Measurements from ENCODE around the gene GRM3. TPM values are rescaled to one million over a fixed set of nuclear protein-coding genes. Genes with fewer than 3 reads are reported as not detected.

Gene GRM3
- total RNA-seq, 2 experiments from 2014 or later = not detected

GRCh38 chr7:86884152-86884551 lies 240.4 kb downstream of the GRM3 start:
- ChIA-PET POLR2A (no interaction called here), CTCF (no interaction called here)

DNA sequence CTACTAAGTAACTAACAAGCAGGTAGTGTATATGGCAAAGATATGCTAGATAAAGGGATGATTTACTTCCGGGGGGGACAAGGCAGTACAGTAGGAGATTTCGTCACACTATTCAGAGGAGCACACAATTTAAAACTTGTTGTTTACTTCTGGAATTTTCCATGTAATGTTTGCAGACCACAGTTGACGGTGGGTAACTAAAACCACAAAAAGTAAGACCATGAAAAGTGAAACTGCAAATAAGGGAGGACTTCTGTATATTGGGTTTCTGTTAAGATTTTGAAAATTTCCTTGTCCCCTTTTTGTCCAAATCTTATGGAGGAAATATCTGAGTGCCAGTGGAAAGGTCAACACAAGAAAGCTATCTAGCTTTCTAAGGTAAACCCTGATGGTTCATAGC lies 245.8 kb downstream of the GRM3 start:
- POLR2A ChIA-PET = no interaction called here
- CTCF ChIA-PET = no interaction called here

- ChIA-PET POLR2A (no interaction called here), CTCF (interaction anchor here (0.7 kb wide), 1 partner anchor 115 kb away, joined by 4 read pairs; no protein-coding TSS in a partner anchor)
These were observed 254.5 kb downstream of the GRM3 start for GRCh38 chr7:86898171-86898570.

DNA sequence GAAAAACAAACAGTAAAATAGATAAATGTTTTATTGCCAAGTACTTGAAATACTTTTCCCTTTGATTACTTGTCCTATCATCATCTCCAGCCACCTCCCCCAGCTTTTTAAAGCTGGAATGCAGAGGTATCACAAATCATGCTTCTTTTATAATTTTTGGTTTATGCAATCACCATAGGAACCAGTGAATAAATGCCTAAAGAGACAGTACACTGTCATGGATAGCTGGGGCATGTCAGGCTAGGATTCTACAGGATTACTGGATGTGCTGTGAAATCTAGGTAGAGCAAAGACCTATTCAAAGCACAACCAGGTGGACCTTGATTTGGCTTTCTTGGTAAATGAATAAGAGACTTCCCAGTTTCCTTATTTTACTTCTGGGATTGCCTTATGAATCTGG lies 257.2 kb downstream of the GRM3 start:
- POLR2A ChIA-PET = no interaction called here

DNA sequence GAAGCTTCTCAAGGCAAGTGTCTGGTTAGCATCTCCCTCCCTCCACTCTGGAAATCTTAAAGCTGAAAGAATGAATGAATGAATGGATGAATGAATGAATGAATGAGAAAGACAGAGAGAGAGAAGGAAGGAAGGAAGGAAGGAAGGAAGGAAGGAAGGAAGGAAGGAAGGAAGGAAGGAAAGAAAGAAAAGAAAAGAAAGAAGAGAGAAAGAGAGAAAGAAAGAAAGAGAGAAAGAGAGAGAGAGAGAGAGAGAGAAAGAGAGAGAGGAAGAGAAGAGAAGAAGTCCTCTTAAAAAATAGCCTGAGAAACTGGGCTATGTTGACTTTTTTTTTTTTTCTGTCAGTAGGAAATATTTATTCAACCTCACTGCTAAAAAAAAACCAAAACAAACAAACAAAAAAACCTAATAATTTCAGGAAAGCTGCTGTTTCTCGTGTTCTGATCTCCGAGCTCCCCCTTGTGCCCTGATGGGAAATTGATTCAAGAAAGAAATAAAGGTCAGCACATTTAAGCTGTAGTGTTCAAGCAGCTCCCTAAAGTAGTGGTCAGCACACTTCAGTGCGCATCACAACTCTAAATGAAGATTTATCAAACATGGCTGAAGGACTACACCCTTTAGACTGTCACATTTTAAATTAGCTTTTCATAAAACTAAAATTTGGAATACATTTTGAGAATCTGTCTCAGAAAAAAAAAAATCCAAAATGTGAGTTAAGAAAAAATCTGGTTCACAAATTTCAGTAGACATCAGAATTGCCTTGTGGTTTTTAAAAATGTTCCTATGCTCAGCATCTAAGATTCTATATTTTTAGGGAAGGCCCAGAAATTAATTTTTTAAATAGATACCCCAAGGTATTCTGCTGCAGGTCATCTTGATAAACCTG lies 261.5 kb downstream of the GRM3 start:
- ChIA-PET POLR2A (interaction anchor here (0.7 kb wide), 2 partner anchors 155 to 247 kb away, joined by 3 to 10 read pairs; partner anchors contain the start of gene DMTF1), CTCF (interaction anchor here (1.0 kb wide), 1 partner anchor 436 kb away, joined by 3 read pairs; no protein-coding TSS in a partner anchor)

More for the DNA sequence above, 257.2 kb downstream of the GRM3 start:
- CTCF ChIA-PET = no interaction called here

DNA sequence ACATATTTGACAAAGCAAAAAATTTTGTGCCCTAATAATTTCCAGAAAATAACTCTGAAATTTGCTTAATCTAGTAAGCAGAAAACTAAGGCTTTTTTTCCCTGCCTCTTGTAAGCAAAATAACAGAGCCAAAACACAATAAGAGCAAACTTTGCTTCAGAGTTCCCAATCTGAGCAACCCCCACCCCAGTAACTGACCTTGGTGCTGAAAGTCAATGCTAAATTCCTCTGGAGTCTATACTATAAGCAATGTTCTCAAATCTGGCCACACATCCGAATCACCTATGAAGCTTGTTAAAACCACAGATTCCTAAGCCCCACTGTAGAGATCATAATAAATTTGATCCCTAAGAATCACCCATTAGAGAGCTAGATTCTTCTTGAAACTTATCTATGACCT lies 265.2 kb downstream of the GRM3 start:
- ChIA-PET POLR2A (no interaction called here), CTCF (no interaction called here)

DNA sequence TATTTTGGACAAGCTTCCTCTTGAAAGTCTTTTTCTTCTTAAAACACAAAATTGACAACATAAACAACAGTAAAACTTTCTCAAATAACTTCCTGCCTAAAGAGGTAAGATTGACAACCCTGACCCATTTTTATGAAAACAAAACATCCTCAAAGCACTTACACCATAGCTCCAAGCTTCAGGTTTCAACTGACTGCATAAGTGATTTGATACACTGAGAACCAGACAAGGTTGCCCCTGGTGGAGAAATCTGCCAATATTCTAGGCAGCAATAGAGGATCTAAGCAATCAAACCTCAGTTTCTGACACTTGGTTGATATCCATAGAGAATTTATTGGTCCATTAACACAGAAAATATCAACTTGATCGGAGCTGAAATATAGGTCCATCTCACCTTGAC lies 267.9 kb downstream of the GRM3 start:
- CTCF ChIA-PET = no interaction called here
- POLR2A ChIA-PET = no interaction called here

DNA sequence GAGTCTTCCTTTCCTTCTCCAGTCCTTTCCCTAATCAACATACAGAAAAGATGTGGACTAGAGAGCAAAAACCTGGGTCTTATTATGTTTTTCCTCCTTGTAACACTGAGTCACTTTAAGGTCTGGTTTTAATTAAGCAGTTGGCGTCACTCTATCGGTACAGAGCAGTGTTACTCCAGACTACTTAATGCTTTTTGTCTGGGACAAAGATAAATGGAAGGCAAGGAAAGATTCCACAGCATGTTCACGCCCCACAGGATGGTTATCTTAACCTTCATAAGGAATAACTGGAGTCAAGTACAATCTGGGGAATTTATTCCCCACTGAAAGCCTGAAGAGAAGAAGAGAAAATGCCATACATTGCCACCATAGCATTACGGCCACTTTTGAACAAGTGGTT lies 270.0 kb downstream of the GRM3 start:
- CTCF ChIA-PET = no interaction called here

More for the DNA sequence above, 270.0 kb downstream of the GRM3 start:
- POLR2A ChIA-PET = no interaction called here
